GM18498 (cell line): Measurements from ENCODE around the gene KHK.
A peak's percentile ranks its signal among the peaks of the same experiment; 100 is the strongest.
"Not testable (repeated sequence)": the region's sequence is repeated elsewhere in the genome, so short reads cannot be mapped to it uniquely, and the experiment has no call there.

Experiments used
- ATAC-seq: cut with Tn5 transposase; IDR thresholded peaks from one replicate; pipeline ENCODE4 v1.9.1; 2021; ENCODE audit warnings: mild to moderate bottlenecking, moderate library complexity; ENCODE audit not compliant: unreplicated experiment

KHK gene

DNA sequence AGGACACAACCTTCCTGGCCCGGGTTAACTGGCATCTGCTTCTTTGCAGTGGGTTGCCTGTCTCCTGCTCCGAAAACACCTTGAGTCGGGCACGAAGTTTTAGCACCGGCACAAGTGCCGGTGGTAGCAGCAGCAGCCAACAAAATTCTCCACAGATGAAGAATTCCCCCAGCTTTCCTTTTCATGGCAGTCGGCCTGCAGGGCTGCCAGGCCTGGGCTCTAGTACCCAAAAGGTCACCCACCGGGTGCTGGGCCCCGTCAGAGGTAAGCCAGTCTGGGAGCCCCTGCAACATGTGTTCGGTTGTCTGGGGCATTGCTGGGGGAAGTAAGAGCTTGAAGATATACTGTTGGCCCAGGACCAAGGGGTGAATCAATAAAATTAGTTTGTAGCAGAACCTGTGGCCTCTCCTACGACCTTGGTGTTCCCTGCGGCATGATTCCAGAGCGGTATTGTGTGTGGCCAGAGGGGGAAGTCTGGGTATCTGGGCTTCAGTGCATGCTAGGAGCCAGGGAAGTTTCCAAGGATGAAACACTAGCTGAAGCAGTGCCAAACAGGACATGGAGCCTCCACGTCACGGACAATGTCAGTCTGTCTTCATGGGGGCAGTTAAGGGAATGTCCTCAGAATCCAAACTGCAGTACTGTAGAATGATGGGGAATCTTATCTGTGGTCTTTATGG, 27.3 kb upstream of the KHK start:
- ATAC-seq, result no peak

DNA sequence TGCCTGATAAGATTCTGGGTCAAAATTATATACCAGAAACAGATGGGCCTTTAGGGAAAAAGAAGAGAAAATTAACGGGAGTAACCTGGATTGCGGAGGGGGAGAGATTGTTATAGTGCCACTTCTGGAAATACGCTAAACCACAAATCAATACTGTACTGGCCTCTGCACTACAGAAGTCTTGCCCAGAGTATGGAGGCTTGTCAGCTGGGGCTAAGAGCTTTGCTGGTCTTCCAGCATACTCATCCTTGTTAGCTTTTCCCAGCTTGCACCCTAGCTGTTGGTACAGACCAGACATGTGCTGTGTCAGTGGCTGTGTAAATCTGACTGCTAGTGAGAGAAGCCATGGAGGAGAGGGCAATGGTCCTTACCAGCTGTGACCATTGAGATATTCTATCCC, 26.2 kb upstream of the KHK start:
- no peak for ATAC-seq

DNA sequence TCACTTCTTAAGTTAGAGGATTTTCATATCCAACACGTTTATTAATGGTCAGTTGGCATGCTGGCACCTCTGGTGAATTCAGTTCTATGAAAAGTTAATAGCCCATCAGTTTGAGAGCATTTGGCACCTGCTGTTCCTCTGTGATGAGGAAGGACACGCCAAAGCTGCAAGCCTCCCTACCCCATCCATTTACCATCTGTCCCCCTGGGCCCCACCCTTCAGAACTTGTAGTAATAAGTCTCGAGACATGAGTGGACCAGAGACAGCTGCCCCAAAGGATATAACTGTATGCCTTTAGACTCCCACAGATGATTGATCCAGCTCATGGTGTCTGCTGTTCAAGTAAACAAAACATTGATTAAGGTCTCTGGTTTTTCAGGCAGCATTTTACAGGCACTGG, 21.4 kb upstream of the KHK start:
- ATAC-seq, result no peak

DNA sequence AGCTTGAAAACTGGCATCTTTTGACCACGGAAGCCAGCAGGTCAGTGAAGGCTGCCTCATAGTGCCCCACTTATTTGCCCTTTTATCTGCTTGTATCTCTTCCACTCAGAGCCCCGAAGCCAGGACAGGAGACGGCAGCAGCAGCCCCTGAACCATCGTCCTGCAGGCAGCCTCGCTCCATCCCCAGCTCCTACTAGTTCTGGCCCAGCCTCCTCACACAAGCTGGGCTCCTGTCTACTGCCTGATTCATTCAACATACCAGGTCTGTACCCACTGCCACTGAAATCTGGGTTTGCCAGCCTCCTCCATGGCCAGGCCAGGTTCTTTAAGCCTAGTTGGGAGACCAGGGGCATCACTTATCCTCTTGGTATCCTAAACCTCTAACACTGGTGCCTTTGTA, 19.2 kb upstream of the KHK start:
- no peak for ATAC-seq

DNA sequence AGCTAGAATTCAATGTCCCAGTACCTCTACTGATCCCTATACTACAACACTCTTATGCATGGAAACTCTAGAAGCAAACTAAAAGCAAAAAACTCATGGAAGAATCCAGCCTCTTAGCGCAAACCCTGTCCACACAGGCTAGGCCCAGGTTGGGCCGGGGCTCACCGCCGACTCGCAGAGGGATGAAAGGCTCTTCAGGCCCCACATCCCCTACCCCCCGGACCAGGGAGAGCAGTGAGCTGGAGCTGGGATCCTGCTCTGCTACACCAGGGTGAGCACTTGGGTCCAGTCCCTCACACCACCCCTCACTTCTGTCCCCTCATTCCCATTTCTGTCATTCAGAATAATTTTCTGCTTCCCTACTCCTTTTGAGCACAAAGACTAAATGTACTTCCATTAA, 17.1 kb upstream of the KHK start:
- no peak for ATAC-seq

DNA sequence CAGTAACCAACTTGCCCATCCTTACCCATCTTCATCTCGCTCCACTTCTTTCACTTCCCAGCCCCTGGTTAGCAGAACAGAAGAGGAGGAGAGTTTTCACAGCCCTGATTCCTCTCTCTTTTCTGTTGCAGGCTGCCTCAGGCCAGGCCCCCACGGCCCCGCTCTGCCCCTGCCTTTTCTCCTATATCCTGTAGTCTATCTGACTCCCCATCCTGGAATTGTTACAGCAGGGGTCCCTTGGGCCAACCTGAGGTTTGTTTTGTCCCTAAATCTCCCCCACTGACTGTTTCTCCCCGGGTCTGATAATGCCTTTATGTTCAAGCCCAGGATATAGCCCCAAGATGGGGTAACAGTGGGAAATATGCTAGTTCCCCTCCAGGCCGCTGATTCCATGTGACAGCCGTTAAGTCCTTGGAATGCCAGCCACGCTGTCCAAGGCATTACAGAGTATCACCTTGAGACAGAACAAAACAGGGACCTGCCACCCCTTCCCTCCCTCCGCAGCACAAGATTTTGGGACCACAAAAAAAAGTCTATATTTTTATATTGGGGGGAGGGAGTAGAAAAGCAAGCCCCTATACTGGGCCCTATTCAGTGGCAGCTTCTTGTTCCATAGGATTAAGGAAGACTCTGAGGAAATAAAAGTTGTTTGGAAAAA, 16.5 kb upstream of the KHK start:
- ATAC-seq, result no peak

DNA sequence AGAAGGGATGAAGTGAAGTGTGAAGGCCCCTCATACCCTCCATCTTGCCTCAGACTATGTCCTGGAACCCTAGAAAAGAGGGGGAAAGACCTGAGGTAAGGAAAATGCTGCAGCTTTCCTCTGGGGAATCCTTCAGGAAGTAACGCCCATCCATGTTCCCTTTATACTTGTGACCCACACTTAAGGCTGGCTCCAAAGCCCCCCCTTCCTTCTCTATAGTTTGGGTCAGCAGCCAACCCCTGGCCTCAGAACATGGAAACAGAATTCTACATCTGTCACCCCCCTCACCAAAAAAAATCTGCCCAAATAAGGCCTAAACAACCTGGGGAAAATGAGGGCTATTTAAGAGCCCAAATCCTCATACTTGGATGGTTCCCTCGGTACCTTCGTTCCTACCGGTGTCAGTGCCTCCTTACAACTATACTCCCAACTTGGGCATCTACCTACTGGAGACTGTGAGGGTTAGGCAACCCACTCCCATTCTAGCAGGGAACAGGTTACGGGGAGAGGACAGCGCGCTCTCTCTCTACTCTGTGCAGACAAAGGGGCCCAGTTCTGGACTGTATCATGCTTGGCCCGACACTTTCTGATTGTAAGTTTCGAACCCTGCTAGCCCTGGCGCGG, 15.8 kb upstream of the KHK start:
- ATAC-seq, result peak; percentile 8

DNA sequence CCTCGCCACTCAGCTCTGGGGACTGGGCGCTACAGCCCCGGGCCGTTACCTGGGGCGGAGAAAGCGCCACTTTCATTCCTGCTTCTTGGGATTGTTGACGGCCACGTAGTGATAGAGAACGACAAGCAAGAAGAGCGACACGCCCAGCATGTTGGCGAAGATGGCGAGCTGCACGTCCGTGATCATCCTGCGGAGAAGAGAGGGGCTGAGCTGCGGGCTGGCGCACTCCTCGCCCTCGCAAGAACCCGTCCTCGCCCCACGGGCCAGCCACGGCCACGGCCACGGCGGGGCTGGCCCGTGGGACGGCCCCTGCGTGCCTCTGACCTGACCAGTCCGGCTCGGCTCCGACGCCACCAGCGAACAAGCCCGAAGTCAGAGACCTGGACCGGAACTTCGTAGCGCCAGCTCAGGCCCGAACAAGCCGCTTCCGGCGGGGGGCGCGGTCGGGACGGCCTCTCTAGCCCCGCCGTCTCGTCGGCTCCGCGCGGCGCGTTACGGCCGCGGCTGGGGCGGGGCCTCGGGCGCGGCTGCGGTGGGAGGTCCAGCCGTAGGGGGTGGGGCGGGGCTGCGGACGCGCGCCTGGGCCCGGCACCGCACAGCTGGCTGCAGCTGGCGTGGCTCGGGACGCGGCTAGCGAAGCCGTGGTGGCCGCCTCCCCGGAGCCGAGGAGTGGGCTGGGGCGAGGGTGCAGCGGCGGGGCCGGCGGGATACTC, 15.1 kb upstream of the KHK start, which contains the start of gene OST4:
Gene OST4, minus strand, starts transcription at position 378 of the 713 bp plus-strand sequence.
- peak; percentile 90 for ATAC-seq

DNA sequence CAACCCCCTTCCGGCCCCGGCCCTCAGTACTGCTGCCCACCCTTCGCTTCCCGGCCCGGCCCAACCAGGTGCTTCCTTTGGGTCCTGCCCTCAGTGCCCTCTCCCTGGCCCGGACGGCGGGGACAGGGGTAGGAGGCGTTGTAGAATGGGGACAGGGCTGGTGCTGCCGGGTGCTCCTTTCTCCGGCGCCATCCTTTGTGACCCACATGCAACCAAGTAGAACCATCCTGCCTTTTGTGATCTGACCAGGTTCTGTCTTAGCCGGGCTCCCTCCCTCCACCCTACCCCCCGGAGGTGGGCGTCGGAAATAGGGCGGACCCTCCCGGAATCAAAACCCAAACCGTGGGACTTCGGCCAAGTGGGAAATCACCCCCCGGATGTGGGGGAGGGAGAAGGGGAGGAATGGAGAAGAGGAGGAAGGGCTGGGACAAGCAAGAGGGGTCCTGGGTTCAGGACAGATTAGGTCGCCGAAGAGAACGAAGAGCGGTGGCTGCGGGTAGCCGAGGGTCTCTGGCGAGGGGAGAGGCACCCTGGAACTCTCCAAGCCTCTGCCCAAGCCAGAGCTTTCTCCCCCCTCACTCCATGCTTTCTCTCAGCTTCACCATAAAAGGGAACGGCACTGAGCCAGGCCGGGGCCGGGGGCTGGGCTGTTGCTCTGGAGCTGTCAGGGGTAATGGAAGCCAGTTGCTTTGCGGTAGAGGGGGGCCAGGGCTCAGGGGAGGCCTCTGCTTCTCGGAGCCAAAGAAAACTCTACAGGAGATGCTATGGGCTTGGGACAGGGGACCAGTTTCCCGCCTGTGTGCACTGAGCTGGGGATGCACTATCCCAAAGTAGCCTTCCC, 14.4 kb upstream of the KHK start:
- ATAC-seq, result peak; percentile 29

DNA sequence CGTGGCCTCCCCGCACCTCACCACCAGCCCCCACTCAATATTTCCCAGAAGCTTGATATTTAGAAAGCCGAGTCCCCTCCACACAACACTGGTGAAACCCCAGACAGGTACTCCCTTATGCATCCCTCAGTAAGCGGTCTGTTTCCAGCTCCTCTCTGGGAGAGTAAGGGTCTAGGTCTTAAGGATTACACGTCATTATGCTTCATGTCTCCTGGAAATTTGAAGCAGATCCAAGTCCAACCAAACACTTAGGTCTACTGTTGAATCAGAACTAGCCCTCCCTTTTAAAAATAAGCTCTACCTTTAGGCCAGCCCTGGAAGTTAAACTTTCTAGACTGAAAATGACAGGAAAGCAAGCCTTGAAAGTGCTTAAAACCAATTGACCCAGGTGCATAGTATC, 13.7 kb upstream of the KHK start:
- no peak for ATAC-seq

DNA sequence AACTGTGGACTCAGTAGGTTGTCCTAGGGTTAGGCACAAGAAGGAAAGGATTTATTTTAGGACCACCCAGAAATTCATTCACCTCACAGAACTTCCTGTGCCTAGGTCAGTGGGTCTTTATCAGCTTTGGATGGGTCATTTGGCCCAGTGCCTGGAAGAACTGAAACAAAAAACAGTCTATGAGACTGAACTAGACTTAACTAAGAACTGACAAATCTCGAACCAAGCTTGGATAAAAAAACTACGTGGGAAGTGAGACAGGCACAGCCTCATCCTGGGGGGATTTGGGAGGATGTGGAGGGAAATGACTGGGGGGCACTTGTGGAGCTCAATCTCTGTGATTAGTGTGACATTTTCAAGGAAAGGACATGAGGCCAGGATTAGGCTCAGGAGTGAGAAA, 12.8 kb upstream of the KHK start:
- ATAC-seq, result no peak

DNA sequence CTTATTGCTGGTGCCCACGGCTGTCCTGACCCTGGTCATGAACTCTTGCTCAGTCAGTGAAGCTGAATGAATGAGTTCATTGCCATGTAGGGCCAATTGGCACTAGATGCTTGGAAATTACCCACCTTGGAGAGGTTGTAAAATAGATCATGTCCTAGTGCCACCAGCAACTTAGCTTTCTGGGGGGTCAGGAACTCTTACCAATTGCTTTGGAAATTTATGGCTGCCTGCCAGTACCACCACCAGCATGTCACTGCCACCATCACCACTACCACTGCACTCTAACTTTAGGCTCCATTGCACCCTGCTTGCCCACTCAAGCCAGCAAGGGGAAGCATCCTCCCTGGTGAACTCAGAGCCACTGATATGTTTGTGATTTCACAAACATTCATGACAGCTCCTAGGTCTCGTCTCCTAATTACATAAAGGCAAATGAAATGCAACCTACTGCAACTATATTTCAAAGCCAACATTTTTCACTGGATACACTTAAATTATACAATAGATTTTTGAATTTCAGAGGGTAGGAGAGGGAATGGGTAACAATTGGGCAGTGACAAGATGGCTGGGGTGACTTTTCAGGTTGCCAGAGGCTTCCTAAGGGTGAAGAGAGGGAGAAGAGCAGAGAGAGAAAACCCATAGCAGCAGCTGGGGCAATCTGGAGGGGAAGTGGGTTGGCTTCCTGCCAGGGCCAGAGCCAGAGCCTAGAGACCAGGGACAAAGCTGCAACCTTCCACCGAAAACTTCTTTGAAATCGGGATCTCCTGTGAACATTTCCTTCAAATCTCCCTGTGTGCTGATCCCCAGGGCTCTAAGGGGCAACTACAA, 11.6 kb upstream of the KHK start:
- no peak for ATAC-seq

DNA sequence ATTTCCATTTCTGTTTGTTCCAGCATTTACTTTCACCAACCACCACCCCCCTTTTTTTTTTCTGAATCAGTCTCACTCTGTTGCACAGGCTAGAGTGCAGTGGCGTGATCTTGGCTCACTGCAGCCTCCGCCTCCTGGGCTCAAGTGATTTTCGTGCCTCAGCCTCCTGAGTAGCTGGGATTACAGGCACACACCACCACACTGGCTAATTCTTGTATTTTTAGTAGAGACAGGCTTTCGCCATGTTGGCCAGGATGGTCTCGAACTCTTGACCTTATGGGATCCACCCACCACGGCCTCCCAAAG, 11.1 kb upstream of the KHK start:
- not testable (repeated sequence) for ATAC-seq

DNA sequence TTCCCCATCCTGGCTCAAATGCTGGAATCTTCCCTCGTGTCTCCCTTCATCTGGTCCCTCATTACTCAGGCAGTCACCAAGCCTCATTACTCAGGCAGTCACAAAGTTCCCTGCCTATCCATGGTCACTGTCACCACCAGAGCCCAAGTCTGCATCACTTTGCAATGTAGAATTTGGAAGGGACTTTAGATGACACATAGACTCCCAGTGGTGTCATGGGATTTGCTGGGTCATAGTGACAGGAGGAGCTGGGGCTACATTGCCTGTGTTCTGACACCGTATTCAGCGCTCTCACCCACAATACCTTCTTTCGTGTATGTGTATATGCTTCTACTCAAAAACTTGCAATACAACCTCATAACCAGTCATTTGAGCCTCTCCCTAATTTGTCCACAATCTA, 10.2 kb upstream of the KHK start:
- no peak for ATAC-seq

DNA sequence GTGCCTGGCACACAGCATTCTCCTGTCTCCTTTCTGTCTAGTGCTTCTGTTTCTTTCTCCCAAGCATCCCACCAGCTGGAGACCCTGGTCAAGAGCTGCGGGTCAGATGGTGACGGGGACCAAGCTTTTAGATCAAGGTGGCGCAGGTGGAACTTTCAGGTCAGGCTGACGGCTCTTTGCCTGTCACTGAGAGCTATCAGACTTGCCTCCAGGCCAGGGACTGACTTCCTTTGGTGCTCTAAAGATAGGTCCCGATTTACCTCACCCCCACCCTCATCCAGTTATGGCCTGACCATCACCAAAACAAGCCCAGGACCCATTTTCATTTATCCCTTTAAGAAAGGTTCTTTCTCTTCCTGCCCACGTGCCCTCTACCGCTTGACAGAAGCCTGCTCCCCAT, 9.3 kb upstream of the KHK start:
- ATAC-seq, result no peak

DNA sequence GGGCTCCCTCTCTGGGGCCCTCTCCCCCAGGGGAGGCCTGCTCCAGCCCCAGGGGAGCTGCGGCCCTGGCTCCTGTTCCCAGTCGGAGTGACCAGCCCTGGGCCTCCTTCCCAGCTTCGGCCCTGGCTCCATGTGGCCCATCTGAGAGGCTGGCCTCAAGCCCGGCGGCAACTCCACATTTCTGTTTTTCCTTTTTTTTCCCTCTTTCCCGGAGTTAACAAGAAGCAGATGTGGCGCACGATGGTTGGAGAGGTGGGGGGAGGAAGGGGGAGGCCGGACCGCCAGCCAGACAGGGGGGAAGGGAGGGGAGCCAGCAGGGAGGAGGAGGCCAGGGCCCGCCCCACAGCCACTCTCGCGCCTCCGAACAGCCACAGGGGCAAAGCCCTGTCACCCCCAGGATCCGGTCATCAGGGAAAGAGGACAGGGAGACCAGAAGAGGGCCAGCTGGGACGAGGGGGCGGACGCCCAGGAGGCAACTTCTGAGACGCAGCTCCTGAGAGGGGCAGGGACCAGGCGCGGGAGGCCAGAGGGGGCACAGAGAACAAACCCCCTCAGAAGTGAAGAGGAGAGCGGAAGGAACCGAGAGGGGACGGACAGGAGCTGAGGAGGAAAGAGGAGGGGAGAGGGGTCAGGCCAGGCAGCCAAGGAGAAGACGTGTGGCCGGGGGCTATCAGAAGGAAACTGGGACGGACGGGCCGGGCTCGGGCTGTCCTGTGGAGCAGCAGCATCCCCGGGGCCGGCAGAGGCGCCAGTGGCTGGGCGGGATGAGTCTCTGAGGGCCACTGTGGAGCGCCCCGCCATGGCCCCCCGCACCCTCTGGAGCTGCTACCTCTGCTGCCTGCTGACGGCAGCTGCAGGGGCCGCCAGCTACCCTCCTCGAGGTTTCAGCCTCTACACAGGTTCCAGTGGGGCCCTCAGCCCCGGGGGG, 8.0 kb upstream of the KHK start, which contains the start of gene EMILIN1:
Gene EMILIN1, plus strand, starts transcription at position 349 of the 928 bp plus-strand sequence. Its CDS starts 451 bp downstream, at position 800.
- no peak for ATAC-seq

DNA sequence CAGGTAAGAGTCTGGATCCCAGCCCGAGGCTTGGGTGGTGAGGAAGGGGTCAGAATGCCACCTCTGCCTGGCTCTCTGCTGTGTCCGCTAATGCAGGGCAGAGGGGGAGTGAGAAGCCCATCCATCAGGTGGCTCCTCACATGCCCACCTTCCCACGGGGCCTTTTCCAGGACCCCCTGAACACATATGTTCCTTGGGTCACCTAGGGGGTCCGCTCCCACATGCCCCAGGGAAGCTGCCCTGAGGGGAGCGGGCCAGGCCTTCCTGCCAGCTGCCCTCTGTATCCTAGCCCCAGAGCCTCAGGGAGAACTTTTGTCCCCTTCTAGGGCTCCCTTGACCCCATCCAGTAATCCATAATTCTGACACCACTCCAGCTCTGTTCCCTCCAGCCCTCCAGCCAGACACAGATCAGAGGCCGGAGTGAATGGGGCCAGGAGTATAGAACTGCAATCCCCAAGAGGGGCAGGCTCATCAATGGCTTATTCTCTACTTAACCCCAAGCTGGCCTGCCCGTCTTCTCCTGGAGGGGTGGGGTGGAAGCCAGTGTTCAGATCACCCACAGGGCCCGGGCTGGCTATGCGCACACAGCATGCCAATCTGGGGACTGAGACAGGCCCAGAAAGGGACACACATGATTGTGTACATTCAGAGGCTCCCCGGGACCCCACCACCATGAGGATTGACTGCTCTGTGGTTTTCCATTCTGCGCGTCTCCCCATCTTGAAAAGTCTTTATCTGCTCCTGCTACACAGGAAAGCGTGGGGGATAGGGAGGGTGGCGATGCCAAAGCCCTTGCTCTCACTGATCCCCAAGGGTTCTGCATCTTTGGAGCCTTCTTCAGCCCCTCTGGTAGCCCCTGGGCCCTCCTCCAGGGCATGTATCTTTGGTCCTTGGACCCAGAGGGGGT, 7.1 kb upstream of the KHK start:
- ATAC-seq, result no peak

DNA sequence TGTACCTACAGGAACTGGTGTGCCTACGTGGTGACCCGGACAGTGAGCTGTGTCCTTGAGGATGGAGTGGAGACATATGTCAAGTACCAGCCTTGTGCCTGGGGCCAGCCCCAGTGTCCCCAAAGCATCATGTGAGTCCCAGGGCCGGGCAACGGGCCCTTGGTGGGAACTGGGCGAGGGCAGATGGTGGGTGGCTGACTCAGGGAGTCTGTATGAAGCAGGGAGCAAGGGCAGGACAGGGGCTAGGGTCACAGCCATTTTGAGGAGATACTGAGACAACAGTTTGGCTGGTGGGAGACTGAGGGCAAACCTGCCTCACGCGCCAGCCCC, 6.5 kb upstream of the KHK start:
- no peak for ATAC-seq
